Muscle of arm (tissue), 14 donors: ENCODE measurements around the gene NPM1. TPM values are rescaled to one million over a fixed set of nuclear protein-coding genes. Genes with fewer than 3 reads are reported as not detected.
A peak's percentile ranks its signal among the peaks of the same experiment; 100 is the strongest.
"Not testable (repeated sequence)": the region's sequence is repeated elsewhere in the genome, so short reads cannot be mapped to it uniquely, and the experiment has no call there.

Experiments
- DNase-seq: peaks from one replicate; pipeline ENCODE4 v3.0.0-alpha.2; 2013
- long read RNA-seq, 11 donors: transcript quantifications; one replicate each; lab custom pipeline, GENCODE V29; 2026
- polyA plus RNA-seq, 12 donors: library from polyadenylated mRNA; unstranded; fragments of 120-200 nt; gene quantifications; one replicate each; pipeline ENCODE4 v1.2.1, GENCODE V29; 2013; ENCODE audit not compliant: insufficient read length in 12 of 12

Gene NPM1
- polyA plus RNA-seq = 1,000 to 10,000 TPM in 7 of 12 donors, 100 to 1,000 TPM in 4, not detected in 1; 843 to 2,427 (median 1,145) TPM
- long read RNA-seq, donor 1, transcript NPM1-205 (5 exons, 670 nt) = minor isoform, 20 of 790 reads
- long read RNA-seq, donor 1, transcript NPM1-201 (11 exons, 1,758 nt) = major isoform, 394 of 790 reads
- long read RNA-seq, donor 1, transcript NPM1-203 (10 exons, 1,598 nt) = minor isoform, 28 of 790 reads
- long read RNA-seq, donor 1, transcript NPM1-212 (2 exons, 640 nt) = minor isoform, 11 of 790 reads
- long read RNA-seq, donor 1, partial matches to known transcripts = 302 of 790 reads
- long read RNA-seq, donor 1, other reads (novel, unspliced or antisense) = 23 of 790 reads
- long read RNA-seq, donor 2, transcript NPM1-205 (5 exons, 670 nt) = minor isoform, 28 of 633 reads
- long read RNA-seq, donor 2, transcript NPM1-203 (10 exons, 1,598 nt) = minor isoform, 20 of 633 reads
- long read RNA-seq, donor 2, transcript NPM1-201 (11 exons, 1,758 nt) = major isoform, 363 of 633 reads
- long read RNA-seq, donor 2, transcript NPM1-202 (10 exons, 1,237 nt) = minor isoform, 10 of 633 reads
- long read RNA-seq, donor 2, partial matches to known transcripts = 167 of 633 reads
- long read RNA-seq, donor 2, other reads (novel, unspliced or antisense) = 30 of 633 reads
- long read RNA-seq, donor 3, transcript NPM1-205 (5 exons, 670 nt) = minor isoform, 6 of 235 reads
- long read RNA-seq, donor 3, transcript NPM1-201 (11 exons, 1,758 nt) = major isoform, 146 of 235 reads
- long read RNA-seq, donor 3, partial matches to known transcripts = 69 of 235 reads
- long read RNA-seq, donor 3, other reads (novel, unspliced or antisense) = 0 of 235 reads
- long read RNA-seq, donor 4, transcript NPM1-201 (11 exons, 1,758 nt) = major isoform, 113 of 192 reads
- long read RNA-seq, donor 4, transcript NPM1-203 (10 exons, 1,598 nt) = minor isoform, 7 of 192 reads
- long read RNA-seq, donor 4, partial matches to known transcripts = 59 of 192 reads
- long read RNA-seq, donor 4, other reads (novel, unspliced or antisense) = 5 of 192 reads
- long read RNA-seq, donor 5, transcript NPM1-205 (5 exons, 670 nt) = minor isoform, 16 of 628 reads
- long read RNA-seq, donor 5, transcript NPM1-203 (10 exons, 1,598 nt) = minor isoform, 24 of 628 reads
- long read RNA-seq, donor 5, transcript NPM1-202 (10 exons, 1,237 nt) = minor isoform, 10 of 628 reads
- long read RNA-seq, donor 5, transcript NPM1-201 (11 exons, 1,758 nt) = major isoform, 372 of 628 reads
- long read RNA-seq, donor 5, partial matches to known transcripts = 173 of 628 reads
- long read RNA-seq, donor 5, other reads (novel, unspliced or antisense) = 27 of 628 reads
- long read RNA-seq, donor 6, transcript NPM1-203 (10 exons, 1,598 nt) = minor isoform, 19 of 365 reads
- long read RNA-seq, donor 6, transcript NPM1-202 (10 exons, 1,237 nt) = minor isoform, 6 of 365 reads
- long read RNA-seq, donor 6, transcript NPM1-201 (11 exons, 1,758 nt) = major isoform, 213 of 365 reads
- long read RNA-seq, donor 6, transcript NPM1-205 (5 exons, 670 nt) = minor isoform, 11 of 365 reads
- long read RNA-seq, donor 6, partial matches to known transcripts = 102 of 365 reads
- long read RNA-seq, donor 6, other reads (novel, unspliced or antisense) = 12 of 365 reads
- long read RNA-seq, donor 7, transcript NPM1-205 (5 exons, 670 nt) = minor isoform, 8 of 249 reads
- long read RNA-seq, donor 7, transcript NPM1-203 (10 exons, 1,598 nt) = minor isoform, 11 of 249 reads
- long read RNA-seq, donor 7, transcript NPM1-201 (11 exons, 1,758 nt) = major isoform, 185 of 249 reads
- long read RNA-seq, donor 7, transcript NPM1-202 (10 exons, 1,237 nt) = minor isoform, 7 of 249 reads
- long read RNA-seq, donor 7, partial matches to known transcripts = 28 of 249 reads
- long read RNA-seq, donor 7, other reads (novel, unspliced or antisense) = 6 of 249 reads
- long read RNA-seq, donor 8, transcript NPM1-203 (10 exons, 1,598 nt) = minor isoform, 21 of 507 reads
- long read RNA-seq, donor 8, transcript NPM1-205 (5 exons, 670 nt) = minor isoform, 21 of 507 reads
- long read RNA-seq, donor 8, transcript NPM1-202 (10 exons, 1,237 nt) = minor isoform, 10 of 507 reads
- long read RNA-seq, donor 8, transcript NPM1-201 (11 exons, 1,758 nt) = major isoform, 307 of 507 reads
- long read RNA-seq, donor 8, partial matches to known transcripts = 124 of 507 reads
- long read RNA-seq, donor 8, other reads (novel, unspliced or antisense) = 14 of 507 reads
- long read RNA-seq, donor 9, transcript NPM1-202 (10 exons, 1,237 nt) = minor isoform, 7 of 405 reads
- long read RNA-seq, donor 9, transcript NPM1-201 (11 exons, 1,758 nt) = major isoform, 211 of 405 reads
- long read RNA-seq, donor 9, transcript NPM1-205 (5 exons, 670 nt) = minor isoform, 6 of 405 reads
- long read RNA-seq, donor 9, transcript NPM1-203 (10 exons, 1,598 nt) = minor isoform, 12 of 405 reads
- long read RNA-seq, donor 9, partial matches to known transcripts = 161 of 405 reads
- long read RNA-seq, donor 9, other reads (novel, unspliced or antisense) = 0 of 405 reads
- long read RNA-seq, donor 10, transcript NPM1-201 (11 exons, 1,758 nt) = major isoform, 267 of 370 reads
- long read RNA-seq, donor 10, transcript NPM1-205 (5 exons, 670 nt) = minor isoform, 13 of 370 reads
- long read RNA-seq, donor 10, transcript NPM1-203 (10 exons, 1,598 nt) = minor isoform, 12 of 370 reads
- long read RNA-seq, donor 10, transcript NPM1-202 (10 exons, 1,237 nt) = minor isoform, 6 of 370 reads
- long read RNA-seq, donor 10, partial matches to known transcripts = 70 of 370 reads
- long read RNA-seq, donor 10, other reads (novel, unspliced or antisense) = 0 of 370 reads
- long read RNA-seq, donor 11, transcript NPM1-201 (11 exons, 1,758 nt) = major isoform, 497 of 739 reads
- long read RNA-seq, donor 11, transcript NPM1-202 (10 exons, 1,237 nt) = minor isoform, 16 of 739 reads
- long read RNA-seq, donor 11, transcript NPM1-203 (10 exons, 1,598 nt) = minor isoform, 29 of 739 reads
- long read RNA-seq, donor 11, transcript NPM1-205 (5 exons, 670 nt) = minor isoform, 27 of 739 reads
- long read RNA-seq, donor 11, partial matches to known transcripts = 137 of 739 reads
- long read RNA-seq, donor 11, other reads (novel, unspliced or antisense) = 26 of 739 reads

- DNase-seq = peak; percentile 99
Measured at GRCh38 chr5:171387345-171387969, at the start of gene NPM1. Gene NPM1, plus strand, starts transcription at chr5:171387849. Its CDS starts 100 bp downstream, at chr5:171387949.

- no peak for DNase-seq
Measured at GRCh38 chr5:171340042-171340441, 47.6 kb upstream of the NPM1 start.

- DNase-seq = no peak
Measured at GRCh38 chr5:171340491-171340890, 47.2 kb upstream of the NPM1 start.

- peak; percentile 59 for DNase-seq
Measured at GRCh38 chr5:171342362-171343111, 45.1 kb upstream of the NPM1 start.

GRCh38 chr5:171344936-171345608 lies 42.6 kb upstream of the NPM1 start:
- no peak for DNase-seq

GRCh38 chr5:171351536-171352073 lies 36.0 kb upstream of the NPM1 start:
- DNase-seq = no peak

- DNase-seq = no peak
Measured at GRCh38 chr5:171355302-171355724, 32.3 kb upstream of the NPM1 start.

- DNase-seq = no peak
Measured at GRCh38 chr5:171357843-171358242, 29.8 kb upstream of the NPM1 start.

- DNase-seq = not testable (repeated sequence)
Measured at GRCh38 chr5:171361151-171361550, 26.5 kb upstream of the NPM1 start.

GRCh38 chr5:171363249-171363648 lies 24.4 kb upstream of the NPM1 start:
- DNase-seq = not testable (repeated sequence)

GRCh38 chr5:171363846-171364245 lies 23.8 kb upstream of the NPM1 start:
- DNase-seq = no peak

- no peak for DNase-seq
Measured at GRCh38 chr5:171365351-171365750, 22.3 kb upstream of the NPM1 start.

GRCh38 chr5:171366645-171367044 lies 21.0 kb upstream of the NPM1 start:
- DNase-seq = no peak

GRCh38 chr5:171367424-171368370 lies 20.0 kb upstream of the NPM1 start:
- DNase-seq = no peak
